HG03575 (cell line): Measurements from ENCODE around the gene VIPR2.

Experiments used
- ATAC-seq: cut with Tn5 transposase; IDR thresholded peaks from one replicate; pipeline ENCODE4 v1.9.1; 2021; ENCODE audit not compliant: unreplicated experiment, insufficient number of reproducible peaks, low FRiP score; ENCODE audit errors: extremely low read depth

VIPR2 gene

DNA sequence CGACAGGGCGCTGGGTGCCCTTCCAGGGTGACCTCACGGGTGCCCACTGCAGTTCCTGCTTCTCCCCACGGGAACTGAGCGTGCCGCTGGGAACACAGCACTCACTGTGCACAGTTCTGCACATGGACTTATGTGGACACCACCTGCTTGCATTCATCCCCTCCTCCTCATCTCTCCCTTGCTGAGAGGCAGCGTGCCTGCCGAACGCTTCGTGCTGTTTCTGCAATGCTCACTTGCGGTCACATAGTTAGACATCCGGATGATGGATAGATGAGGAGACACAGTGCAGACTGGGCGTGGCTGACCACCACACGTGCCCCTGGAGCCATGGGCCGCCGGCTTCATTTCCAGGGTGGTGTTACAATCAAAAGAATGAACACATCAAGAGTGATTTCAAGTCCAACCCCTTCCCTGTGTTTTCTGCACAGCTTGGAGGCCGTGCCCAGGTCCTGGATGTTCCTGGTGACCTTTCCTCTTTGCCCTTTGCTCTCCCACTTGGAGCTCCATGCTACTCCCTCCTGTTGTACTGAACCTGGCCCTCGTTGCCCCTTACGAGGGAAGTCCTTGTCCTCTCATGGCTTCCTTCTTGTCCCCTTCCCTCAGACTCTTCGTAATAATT lies 119.4 kb downstream of the VIPR2 start:
- ATAC-seq = no peak

DNA sequence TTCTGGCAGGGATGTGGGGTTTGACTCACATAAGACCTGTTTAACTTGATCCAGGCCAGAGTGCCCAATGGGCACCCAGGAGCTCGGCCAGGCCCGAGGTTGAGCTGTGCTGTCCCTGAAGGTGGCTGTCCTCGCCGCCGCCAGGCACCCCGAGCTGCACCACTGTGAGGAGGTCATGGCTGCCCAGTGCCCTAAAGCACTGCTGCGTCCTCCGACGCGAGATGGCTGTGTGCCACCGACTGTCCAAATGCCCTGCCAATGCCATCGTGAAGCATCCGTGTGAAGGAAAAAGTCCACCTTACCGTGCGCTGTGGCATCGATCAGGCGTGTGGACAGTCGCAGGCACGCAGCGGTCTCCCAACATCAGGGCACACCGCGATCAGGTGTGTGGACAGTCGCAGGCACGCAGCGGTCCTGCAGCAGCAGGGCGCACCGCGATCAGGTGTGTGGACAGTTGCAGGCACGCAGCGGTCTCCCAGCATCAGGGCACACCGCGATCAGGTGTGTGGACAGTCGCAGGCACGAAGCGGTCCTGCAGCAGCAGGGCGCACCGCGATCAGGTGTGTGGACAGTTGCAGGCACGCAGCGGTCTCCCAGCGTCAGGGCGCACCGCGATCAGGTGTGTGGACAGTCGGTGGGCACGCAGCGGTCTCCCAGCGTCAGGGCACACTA lies 120.3 kb downstream of the VIPR2 start:
- no peak for ATAC-seq

DNA sequence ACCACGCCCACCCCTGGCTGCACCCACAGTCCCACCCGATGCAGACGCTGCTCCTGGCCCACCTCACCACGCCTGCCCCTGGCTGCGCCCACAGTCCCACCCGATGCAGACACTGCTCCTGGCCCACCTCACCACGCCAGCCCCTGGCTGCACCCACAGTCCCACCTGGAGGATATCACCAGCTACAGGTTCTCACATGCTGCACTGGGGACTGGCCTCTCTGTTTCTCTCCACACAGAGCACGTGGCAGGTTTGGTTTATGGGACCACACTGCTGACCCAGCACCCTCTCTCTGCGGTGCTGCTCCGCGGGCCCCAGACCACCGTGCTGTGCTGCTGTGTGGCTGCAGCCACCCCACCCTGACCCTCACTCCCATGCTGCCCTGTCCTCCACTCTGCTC lies 120.9 kb downstream of the VIPR2 start:
- ATAC-seq = no peak

DNA sequence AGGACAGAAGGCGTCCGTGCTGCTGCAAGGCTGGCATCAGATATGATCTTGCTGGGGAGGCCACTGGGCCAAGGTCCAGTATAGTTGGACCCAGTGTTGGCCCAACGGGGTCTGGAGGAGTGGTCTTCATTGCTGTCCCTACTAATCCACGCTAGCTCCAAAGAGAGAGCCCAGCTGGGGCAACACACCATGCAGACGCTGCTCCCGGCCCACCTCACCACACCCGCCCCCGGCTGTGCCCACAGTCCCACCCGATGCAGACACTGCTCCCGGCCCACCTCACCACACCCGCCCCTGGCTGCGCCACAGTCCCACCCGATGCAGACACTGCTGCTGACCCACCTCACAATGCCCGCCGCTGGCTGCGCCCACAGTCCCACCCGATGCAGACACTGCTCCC lies 121.5 kb downstream of the VIPR2 start:
- ATAC-seq = no peak

DNA sequence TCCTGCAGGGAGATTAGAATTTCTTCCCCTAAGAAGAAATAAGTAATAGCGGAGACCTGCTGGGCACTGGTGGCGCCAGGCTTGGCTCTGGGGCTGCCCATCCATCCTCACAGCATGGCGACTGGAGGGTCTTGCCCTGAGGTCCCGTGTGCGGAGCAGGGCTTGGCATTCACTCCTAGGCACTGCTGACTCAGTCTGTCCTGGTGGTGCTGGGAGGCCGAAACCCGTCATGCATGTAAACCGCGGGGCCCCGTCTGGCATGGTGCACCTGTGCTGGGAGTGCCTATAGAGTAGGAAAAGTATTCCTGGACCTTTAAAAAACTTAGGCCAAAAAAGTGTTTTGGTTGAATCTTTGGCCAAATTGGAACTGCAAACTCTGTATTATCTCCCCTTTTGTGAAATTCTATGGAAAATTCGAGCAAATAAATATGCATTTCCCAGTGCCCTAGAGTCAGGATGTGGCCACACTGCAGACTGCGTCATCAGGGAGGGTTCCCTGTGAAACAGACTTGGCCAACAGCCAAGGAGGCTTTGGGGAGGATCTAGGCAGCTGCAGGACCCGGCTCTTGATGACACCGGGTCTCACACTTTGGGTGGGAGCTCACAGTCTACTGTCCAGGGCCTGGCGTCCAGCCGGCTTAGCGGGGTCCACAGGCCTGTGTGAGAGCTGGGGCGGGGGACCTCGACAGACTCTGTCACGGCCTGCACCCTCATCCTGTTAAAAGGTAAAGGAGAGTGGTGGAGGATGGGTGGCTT lies 122.3 kb downstream of the VIPR2 start:
- no peak for ATAC-seq

DNA sequence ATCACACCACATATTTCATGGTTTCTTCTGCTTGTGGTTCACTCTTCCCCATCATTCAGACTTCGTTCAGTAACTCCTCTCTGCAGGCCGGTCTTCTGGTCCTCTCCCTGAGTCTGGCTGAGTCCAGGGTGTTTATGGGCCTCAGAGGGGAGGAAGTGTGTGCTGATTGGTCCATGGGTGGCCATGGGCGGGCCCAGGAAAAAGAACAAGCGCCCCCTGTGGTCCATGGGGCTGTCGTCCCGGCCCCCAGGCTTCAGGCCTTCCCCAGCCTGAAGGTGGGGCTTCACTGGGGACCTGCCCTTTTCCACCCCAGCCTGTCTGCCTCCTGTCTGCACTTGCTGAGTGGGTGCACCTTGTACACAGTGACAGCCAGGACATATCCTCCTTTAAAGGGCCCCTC lies 123.7 kb downstream of the VIPR2 start:
- ATAC-seq = no peak

DNA sequence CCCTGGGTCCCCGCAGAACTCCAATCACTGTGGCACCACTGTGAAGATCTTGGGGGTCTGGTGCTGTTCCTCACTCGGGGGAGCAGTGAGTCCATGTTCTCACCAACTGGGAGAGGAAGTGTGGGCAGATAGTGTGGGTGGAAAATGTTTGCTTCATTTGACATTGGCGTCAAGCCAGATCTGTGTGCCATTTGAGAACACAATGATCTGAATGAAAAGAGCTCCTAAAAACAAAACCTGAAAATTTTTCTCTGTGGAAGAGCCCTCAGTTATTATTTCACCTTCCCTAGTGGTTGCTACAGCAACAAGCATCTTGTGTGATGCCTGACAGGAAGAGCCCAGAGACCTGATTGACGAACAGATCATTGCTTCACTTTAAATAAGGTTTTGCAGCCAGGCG lies 125.6 kb downstream of the VIPR2 start:
- ATAC-seq = no peak

DNA sequence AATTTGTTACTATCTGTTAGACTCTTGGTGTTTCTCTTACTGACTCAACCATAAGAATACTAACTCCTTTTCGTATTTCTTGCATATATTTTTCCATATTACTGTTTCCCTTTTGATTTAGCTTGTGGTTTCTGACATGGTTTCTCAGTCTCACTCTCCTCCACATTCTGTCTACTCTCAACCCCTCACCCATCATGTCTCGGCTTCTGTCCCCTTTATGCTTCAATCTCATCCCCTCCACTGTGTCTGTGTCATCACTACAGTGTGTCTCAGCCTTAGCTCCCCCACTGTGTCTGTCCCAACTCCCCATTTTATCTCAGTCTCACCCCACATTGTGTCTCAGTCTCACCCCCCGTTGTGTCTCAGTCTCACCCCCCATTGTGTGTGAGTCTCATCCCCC lies 126.9 kb downstream of the VIPR2 start:
- no peak for ATAC-seq

DNA sequence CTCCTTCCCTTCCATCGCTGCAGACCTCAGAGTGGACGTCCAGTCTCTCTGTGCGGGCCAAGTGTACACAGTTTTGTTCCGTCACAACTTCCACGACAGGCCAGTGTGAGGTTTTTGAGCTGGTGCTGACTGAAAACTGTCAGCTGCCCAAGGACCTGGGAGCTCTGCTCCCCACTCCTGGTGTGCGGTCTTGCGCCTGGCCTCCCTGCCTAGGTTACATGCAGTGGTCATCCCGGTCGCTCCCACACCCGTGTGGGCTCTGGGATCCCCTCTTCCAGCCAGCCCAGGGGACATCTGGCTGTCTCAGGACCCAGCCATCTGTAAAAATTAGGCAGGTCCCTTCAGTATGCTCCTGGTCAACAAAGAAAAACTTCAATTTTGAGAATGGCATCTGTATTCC lies 127.5 kb downstream of the VIPR2 start:
- no peak for ATAC-seq

DNA sequence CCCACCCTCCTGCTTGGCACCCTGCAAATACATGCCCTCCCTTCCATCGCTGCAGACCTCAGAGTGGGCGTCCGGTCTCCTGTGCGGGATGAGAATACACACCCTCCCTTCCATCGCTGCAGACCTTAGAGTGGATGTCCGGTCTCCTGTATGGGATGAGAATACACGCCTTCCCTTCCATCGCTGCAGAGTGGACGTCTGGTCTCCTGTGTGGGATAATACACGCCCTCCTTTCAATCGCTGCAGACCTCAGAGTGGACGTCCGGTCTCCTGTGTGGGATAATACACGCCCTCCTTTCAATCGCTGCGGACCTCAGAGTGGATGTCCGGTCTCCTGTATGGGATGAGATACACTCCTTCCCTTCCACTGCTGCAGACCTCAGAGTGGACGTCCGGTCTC lies 128.1 kb downstream of the VIPR2 start:
- no peak for ATAC-seq

DNA sequence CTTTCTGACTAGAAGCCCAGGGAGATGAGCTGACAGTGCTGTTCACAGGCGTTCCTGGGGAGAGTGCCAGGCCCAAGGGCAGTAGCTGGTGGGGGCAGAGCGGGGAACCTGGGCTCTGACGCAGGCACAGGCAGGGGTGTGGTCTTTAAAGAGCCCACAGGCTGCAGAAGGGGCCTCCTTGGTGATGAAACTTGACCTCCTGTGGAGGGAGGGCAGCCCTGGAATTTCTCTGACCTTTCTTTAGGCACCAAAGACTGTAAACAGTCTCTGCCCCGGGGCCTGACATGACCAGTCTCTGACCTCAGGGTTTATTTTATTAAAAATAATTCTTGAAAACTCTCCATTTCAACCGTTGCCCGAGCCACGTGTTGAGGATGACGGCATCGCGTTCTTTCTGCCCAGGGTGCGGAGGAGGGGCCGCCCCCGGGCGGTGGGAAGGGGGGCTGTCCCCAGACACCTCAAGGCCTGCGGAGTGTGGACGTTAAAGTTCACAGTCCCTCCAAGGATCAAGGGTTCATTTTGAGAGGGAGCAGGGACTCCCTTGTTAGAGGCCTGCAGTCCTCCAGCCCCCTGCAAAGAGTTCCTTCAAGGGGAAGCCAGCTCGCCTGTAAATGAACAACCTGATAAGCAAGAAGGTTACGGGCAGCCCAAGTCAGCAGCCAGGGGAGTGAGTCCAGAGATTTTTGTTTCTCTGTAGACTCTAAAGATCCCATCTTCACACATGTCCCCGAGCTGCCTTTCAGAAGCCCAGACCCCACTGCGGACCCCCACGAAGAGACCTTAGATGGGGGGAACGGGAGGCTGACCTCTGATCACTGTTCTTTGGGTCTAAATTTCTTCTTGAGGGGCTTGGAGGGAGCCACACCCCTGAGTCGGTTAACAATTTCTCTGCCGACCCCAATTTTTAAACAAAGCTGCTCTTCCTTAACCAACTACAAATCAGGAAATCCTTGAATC lies 128.9 kb downstream of the VIPR2 start:
- no peak for ATAC-seq

DNA sequence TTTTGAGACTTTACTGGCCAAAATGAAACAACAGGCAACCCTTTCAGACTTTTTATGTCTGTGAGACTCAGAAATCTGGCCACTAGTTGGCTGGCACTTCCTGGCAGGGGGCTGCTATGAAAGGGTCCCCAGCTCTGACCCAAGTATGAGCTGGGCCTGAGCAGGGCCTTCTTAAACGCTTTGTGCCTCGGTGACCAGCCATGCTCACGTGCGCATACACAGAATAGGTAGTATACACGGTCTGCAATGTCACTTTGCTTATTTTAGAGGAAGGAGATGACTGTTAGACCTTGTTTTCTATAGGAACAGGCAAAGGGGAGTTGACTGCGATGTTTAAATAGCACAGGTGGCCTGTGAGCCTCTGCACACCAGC lies 129.6 kb downstream of the VIPR2 start:
- no peak for ATAC-seq

DNA sequence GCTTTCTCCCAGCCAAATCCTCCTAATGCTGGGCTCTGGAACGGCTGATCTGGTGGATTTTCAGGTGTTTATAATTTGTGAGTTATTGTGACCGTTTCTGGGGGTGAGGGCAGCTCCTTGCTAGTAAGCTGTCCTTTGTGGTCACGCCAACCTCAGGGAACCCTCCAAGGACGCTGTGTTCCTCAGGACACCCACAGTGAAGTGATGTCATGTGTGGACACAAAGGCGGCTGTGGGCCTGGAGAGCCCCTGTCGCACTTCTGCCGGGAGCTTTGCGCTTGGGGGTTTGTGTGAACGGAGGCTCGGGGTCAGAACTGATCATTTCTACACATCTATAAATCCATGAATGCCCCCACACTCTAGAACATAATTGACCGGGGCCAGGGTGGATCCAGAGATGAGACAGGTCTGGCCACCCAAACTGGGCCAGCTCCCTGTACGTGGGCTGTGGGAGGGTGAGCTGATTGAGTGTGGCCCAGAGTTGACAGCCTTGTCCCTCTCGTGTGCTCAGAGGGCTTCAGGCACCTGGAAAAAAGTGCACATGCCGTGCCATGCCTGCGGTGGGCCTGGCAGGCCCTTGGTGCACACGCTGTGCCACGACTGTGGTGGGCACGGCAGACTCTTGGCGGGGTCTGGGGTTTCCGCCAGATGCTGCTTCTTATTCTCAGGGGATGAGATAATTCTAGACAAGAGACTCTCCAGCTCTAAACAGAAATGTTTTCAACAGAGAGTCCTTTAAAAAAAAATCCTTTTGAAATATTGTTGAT lies 130.2 kb downstream of the VIPR2 start:
- no peak for ATAC-seq

DNA sequence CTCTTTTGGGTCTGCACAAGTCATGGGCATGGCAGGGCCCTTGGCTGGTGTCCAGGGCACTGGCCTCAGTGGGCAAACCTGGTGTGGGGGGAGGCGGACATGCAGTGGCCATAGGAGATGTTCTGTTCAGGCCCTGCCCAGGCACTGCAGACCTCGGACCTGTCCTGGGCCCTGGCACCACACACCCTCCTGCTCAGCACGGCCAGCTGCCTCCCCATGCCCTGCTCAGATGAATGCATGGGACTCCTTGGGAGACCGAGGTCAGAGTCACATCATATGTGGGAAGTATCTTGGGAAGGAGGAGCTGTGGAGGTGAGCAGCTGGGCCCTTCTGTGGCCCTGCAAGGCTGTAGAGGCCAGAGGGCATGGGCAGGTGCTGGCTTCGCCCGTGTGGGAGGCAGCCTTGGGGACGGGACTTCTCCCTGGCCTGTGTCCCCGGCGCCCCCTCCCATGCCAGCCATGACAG lies 130.8 kb downstream of the VIPR2 start:
- ATAC-seq = no peak

DNA sequence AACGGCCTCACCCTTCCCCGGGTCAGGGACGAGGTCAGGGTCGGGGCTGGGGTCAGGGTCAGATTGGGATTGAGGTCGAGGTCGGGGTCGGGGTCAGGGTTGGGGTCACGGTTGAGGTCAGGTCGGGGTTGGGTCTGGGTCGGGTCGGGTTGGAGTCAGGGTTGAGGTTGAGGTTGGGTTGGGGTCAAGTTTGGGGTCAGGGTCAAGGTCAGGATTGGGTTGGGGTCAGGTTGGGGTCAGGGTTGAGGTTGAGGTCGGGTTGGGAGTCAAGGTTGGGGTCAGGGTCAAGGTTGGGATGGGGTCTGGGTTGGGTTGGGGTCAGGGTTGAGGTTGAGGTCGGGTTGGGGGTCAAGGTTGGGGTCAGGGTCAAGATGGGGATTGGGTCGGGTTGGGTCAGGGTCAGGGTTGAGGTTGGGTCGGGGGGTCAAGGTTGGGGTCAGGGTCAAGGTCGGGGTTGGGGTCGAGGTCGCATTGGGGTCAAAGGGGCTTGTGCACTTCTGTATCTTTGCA lies 131.4 kb downstream of the VIPR2 start:
- no peak for ATAC-seq

DNA sequence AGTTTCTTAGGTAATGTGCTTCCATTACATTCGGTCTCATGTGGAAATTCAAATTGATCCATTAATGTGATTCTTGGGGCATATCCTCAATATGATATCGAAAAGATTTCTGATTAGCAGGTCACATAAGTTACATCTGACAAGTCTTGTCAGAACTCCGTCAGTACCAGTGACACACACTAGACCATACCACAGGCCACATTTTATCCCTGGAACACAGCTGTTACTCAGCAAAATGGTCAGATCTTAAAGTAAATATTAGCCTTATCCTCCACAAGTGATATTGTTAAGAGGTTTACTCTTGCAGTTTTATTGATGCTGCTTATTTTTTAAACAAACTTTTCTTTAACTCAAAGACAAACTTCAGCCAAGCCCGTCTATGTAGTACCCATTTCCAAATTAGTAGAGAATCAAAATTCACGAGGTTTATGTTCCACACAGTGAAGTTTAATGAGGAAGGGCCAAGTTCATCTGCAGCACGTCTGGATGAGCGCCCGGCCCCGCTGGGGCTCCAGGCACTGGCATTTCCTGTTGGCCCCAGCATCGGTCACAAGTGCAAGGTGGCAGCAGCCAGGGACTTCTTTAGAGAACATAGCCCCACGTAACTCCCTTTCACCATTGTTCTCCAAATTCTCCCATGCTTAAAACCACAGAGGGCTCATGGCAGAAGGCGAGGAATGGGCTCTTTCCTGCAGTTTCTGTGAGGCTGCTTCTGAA lies 132.2 kb downstream of the VIPR2 start:
- ATAC-seq = no peak

DNA sequence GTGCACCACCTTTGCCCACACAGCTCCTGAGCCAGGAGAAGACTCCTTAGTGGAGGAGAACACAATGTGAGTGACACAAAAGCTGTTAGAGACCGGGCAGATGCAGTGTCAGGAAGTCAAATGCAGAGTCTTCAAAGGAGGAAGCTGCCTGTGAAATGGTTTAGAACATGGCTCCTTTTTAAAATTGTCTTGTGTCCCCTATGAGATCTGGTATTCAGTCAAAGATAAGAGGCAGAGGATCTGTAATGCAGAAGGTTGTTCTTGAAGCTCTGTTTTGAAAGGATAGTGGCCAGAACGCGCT lies 133.0 kb downstream of the VIPR2 start:
- no peak for ATAC-seq
